BLaER1 (cell line): ENCODE data around the gene CUL3.

ENCODE experiments used
- H3K27ac ChIP-seq: shearing (Covaris generic); formaldehyde crosslinking; 2 replicates; pipeline ENCODE4 v1.8.1; 2022
- H3K27me3 ChIP-seq: shearing (Covaris generic); formaldehyde crosslinking; 2 replicates; pipeline ENCODE4 v1.8.1; 2022
- H3K36me3 ChIP-seq: shearing (Covaris generic); formaldehyde crosslinking; 2 replicates; pipeline ENCODE4 v1.8.1; 2022
- H3K4me1 ChIP-seq: shearing (Covaris generic); formaldehyde crosslinking; 2 replicates; pipeline ENCODE4 v1.8.1; 2022
- H3K4me2 ChIP-seq: shearing (Covaris generic); formaldehyde crosslinking; 2 replicates; pipeline ENCODE4 v1.8.1; 2022
- H3K4me3 ChIP-seq: shearing (Covaris generic); formaldehyde crosslinking; 2 replicates; pipeline ENCODE4 v1.8.1; 2022
- H3K9ac ChIP-seq: shearing (Covaris generic); formaldehyde crosslinking; 2 replicates; pipeline ENCODE4 v1.8.1; 2022
- H3K9me3 ChIP-seq: shearing (Covaris generic); formaldehyde crosslinking; 2 replicates; pipeline ENCODE4 v1.8.1; 2022
- H4K20me1 ChIP-seq: shearing (Covaris generic); formaldehyde crosslinking; 2 replicates; pipeline ENCODE4 v1.8.1; 2022
- Cebpa-rat ChIP-seq: shearing (Covaris generic); IDR thresholded peaks from 2 replicates; pipeline ENCODE4 v1.8.1; 2022

Gene CUL3

DNA sequence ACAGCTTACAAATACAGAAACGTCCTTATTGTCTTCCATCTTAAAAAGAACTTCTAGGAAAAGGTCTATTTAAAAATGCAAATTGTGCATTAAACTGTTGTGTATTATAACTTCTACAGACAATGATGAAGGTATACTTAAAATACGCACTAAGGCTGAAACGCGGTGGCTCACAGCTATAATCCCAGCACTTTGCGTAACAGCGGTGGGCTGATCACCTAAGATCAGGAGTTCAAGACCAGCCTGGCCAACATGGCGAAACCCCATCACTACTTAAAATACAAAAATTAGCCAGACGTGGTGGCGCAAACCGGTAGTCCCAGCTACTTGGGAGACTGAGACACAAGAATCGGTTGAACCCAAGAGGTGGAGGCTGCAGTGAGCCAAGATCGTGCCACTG lies 4.9 kb downstream of the CUL3 start:
- H4K20me1 ChIP-seq: peaks cover 96% of the 10 kb centered on the region
- H3K4me1 ChIP-seq: peaks cover 54% of the 10 kb centered on the region

DNA sequence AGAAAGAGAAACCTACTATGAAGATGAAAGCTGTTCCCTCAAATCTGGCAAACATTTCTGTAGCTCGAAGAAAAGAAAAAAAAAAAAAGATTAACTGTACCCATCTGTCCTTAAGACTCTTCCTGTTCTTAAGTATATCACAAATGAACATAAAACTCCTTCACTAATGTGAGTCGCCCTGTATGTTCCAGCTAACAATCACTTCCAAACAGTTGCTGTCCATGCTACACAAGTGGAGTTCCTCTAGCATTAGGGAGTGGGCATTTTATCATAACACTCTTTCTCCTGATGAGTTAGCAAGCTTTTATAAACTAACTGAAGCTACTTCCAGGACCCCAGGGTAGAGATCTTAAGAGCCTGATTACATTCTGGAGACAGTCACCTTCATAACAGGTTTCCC lies 5.8 kb downstream of the CUL3 start:
- Histone ChIP-seq H3K27me3 (no peaks in the 10 kb centered on the region), H3K36me3 (peaks cover 51% of the 10 kb centered on the region), H3K4me2 (peak overlapping the region; percentile 52), H3K9ac (no peak overlapping the region), H3K9me3 (peaks cover 8% of the 10 kb centered on the region; the same call in 1 of the 2 replicates), H3K4me1 (peaks cover 63% of the 10 kb centered on the region), H4K20me1 (peaks cover 100% of the 10 kb centered on the region), H3K4me3 (no peak overlapping the region), H3K27ac (no peak overlapping the region)
- no peak for TF ChIP-seq Cebpa-rat

More for the DNA sequence above, 4.9 kb downstream of the CUL3 start:
- no peak overlapping the region for H3K9ac ChIP-seq
- peaks cover 45% of the 10 kb centered on the region for H3K36me3 ChIP-seq
- no peak overlapping the region for H3K4me3 ChIP-seq
- no peaks in the 10 kb centered on the region for H3K27me3 ChIP-seq
- H3K9me3 ChIP-seq: peaks cover 8% of the 10 kb centered on the region; the same call in 1 of the 2 replicates
- no peak for TF ChIP-seq Cebpa-rat
- peak overlapping the region; percentile 52 for H3K4me2 ChIP-seq
- H3K27ac ChIP-seq: no peak overlapping the region

DNA sequence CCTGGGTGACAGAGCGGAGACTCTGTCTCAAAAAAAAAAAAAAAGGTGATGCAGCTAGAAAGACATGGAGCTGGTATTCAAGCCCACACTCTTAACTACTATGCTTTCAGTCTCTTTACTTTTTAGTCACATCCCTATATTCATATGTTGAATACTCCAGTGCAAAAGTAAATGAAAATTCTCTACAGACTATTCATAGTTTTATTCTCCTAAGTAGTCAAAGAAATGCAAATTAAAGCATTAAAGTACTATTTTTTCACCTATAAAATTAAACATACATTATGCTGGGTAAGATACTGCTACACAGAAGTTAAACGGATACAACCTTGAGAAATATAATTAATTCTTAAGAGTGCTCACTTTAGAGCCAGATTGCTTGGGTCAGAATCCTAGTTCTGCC lies 7.6 kb downstream of the CUL3 start:
- H3K4me3 ChIP-seq: no peak overlapping the region
- peaks cover 58% of the 10 kb centered on the region for H3K36me3 ChIP-seq
- H3K4me1 ChIP-seq: peaks cover 53% of the 10 kb centered on the region
- H3K4me2 ChIP-seq: no peak overlapping the region
- no peak for TF ChIP-seq Cebpa-rat
- no peak overlapping the region for H3K27ac ChIP-seq
- H3K27me3 ChIP-seq: no peaks in the 10 kb centered on the region
- H3K9me3 ChIP-seq: peaks cover 10% of the 10 kb centered on the region; the same call in 1 of the 2 replicates
- no peak overlapping the region for H3K9ac ChIP-seq
- peaks cover 100% of the 10 kb centered on the region for H4K20me1 ChIP-seq

GRCh38 chr2:224576088-224576715 lies 9.0 kb downstream of the CUL3 start:
- peaks cover 47% of the 10 kb centered on the region for H3K4me1 ChIP-seq
- peaks cover 7% of the 10 kb centered on the region; the same call in 1 of the 2 replicates for H3K9me3 ChIP-seq
- peaks cover 55% of the 10 kb centered on the region for H3K36me3 ChIP-seq
- H3K27ac ChIP-seq: no peak overlapping the region
- no peaks in the 10 kb centered on the region for H3K27me3 ChIP-seq
- H3K9ac ChIP-seq: no peak overlapping the region
- H4K20me1 ChIP-seq: peaks cover 100% of the 10 kb centered on the region
- H3K4me2 ChIP-seq: peak overlapping the region; percentile 38
- no peak for TF ChIP-seq Cebpa-rat
- no peak overlapping the region for H3K4me3 ChIP-seq

- Histone ChIP-seq H3K9me3 (peaks cover 7% of the 10 kb centered on the region; the same call in 1 of the 2 replicates), H3K36me3 (peaks cover 55% of the 10 kb centered on the region), H3K9ac (no peak overlapping the region), H4K20me1 (peaks cover 100% of the 10 kb centered on the region), H3K4me2 (peak overlapping the region; percentile 38), H3K27me3 (no peaks in the 10 kb centered on the region), H3K4me1 (peaks cover 36% of the 10 kb centered on the region), H3K4me3 (no peak overlapping the region), H3K27ac (no peak overlapping the region)
- TF ChIP-seq Cebpa-rat: no peak
These were observed 10.6 kb downstream of the CUL3 start for GRCh38 chr2:224574423-224575084.

GRCh38 chr2:224573724-224574123 lies 11.4 kb downstream of the CUL3 start:
- Histone ChIP-seq H3K36me3 (peaks cover 57% of the 10 kb centered on the region), H3K4me2 (no peak overlapping the region), H3K4me3 (no peak overlapping the region), H3K9me3 (peaks cover 8% of the 10 kb centered on the region), H3K27ac (no peak overlapping the region), H3K9ac (no peak overlapping the region), H4K20me1 (peaks cover 100% of the 10 kb centered on the region), H3K4me1 (peaks cover 31% of the 10 kb centered on the region), H3K27me3 (no peaks in the 10 kb centered on the region)
- no peak for TF ChIP-seq Cebpa-rat

DNA sequence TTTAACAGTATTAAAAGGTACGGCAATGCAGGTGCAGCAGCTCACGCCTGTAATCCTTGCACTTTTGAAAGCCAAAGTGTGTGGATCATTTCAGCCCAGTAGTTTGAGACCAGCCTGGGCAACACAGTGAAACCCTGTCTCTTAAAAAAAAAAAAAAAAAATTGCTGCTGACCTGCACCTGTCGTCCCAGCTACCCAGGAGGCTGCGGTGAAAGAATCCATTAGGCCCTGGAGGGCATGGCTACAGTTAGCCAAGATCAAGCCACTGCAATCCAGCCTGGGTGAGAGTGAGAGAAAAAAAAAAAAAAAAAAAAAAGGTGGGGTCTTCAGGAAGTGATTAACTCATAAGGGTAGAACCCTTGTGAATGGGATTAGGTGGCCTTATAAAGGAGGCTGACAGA lies 12.8 kb downstream of the CUL3 start:
- Histone ChIP-seq H3K27me3 (no peaks in the 10 kb centered on the region), H3K4me3 (no peak overlapping the region), H4K20me1 (peaks cover 100% of the 10 kb centered on the region), H3K4me1 (peaks cover 30% of the 10 kb centered on the region), H3K9ac (no peak overlapping the region), H3K27ac (no peak overlapping the region), H3K36me3 (peaks cover 64% of the 10 kb centered on the region), H3K4me2 (no peak overlapping the region), H3K9me3 (peaks cover 19% of the 10 kb centered on the region)
- no peak for TF ChIP-seq Cebpa-rat

GRCh38 chr2:224570328-224570993 lies 14.7 kb downstream of the CUL3 start:
- Histone ChIP-seq H4K20me1 (peaks cover 100% of the 10 kb centered on the region), H3K4me2 (no peak overlapping the region), H3K36me3 (peaks cover 69% of the 10 kb centered on the region), H3K27ac (no peak overlapping the region), H3K4me1 (peaks cover 11% of the 10 kb centered on the region), H3K9me3 (peaks cover 38% of the 10 kb centered on the region), H3K9ac (no peak overlapping the region), H3K27me3 (no peaks in the 10 kb centered on the region), H3K4me3 (no peak overlapping the region)
- no peak for TF ChIP-seq Cebpa-rat

GRCh38 chr2:224569654-224570053 lies 15.5 kb downstream of the CUL3 start:
- H3K36me3 ChIP-seq: peaks cover 69% of the 10 kb centered on the region

More at GRCh38 chr2:224569654-224570053, 15.5 kb downstream of the CUL3 start:
- peaks cover 100% of the 10 kb centered on the region for H4K20me1 ChIP-seq
- H3K27ac ChIP-seq: no peak overlapping the region
- H3K9ac ChIP-seq: no peak overlapping the region
- TF ChIP-seq Cebpa-rat: no peak
- no peak overlapping the region for H3K4me3 ChIP-seq
- peaks cover 44% of the 10 kb centered on the region for H3K9me3 ChIP-seq
- no peak overlapping the region for H3K4me2 ChIP-seq
- H3K27me3 ChIP-seq: no peaks in the 10 kb centered on the region
- H3K4me1 ChIP-seq: peaks cover 3% of the 10 kb centered on the region
